Left lung (tissue), 10 donors: ENCODE results near the gene LNX1. TPM values are rescaled to one million over a fixed set of nuclear protein-coding genes. Genes with fewer than 3 reads are reported as not detected.

ENCODE experiments used
- ATAC-seq: fragments of 200-7000 bp; cut with Tn5 transposase; one replicate; pipeline ENCODE4 v1.9.1; 2020; ENCODE audit warnings: moderate library complexity
- DNase-seq, 4 donors: peaks; one replicate each; pipeline ENCODE4 v3.0.0-alpha.2; 2013 to 2020
- H3K27ac ChIP-seq, 2 donors: fragments of 200-600 bp; sonication (generic) in 1 of 2; one replicate each; pipeline versions ENCODE4 v1.5.0 to v1.8.0; 2020 to 2021
- H3K27me3 ChIP-seq, 2 donors: fragments of 200-600 bp; sonication (generic) in 1 of 2; one replicate each; pipeline versions ENCODE4 v1.5.0 to v1.8.0; 2020 to 2021
- H3K36me3 ChIP-seq, 2 donors: fragments of 200-600 bp; sonication (generic) in 1 of 2; one replicate each; pipeline versions ENCODE4 v1.5.0 to v1.8.0; 2020 to 2021
- H3K4me1 ChIP-seq, 2 donors: fragments of 200-600 bp; one replicate each; pipeline ENCODE4 v1.8.0; 2021
- H3K4me3 ChIP-seq, 2 donors: fragments of 200-600 bp; sonication (generic) in 1 of 2; one replicate each; pipeline versions ENCODE4 v1.5.0 to v1.8.0; 2020 to 2021; ENCODE audit warnings: mild to moderate bottlenecking in 1 of 2
- H3K9me3 ChIP-seq, 2 donors: fragments of 200-600 bp; sonication (generic) in 1 of 2; one replicate each; pipeline versions ENCODE4 v1.5.0 to v1.8.0; 2020 to 2021
- intact Hi-C, 2 donors: fragments of 100-400 bp; cut with DNase I; formaldehyde crosslinking; loops; one replicate each; pipeline versions ENCODE4 v1.11.2 to v1.14.2; 2022
- polyA plus RNA-seq, 6 donors: library from polyadenylated mRNA; unstranded; fragments of 120-200 nt; gene quantifications; one replicate each; pipeline ENCODE4 v1.2.1, GENCODE V29; 2013; ENCODE audit not compliant: insufficient read length in 6 of 6
- total RNA-seq, 2 donors: library from RNA; stranded (reverse); fragmentation: NEBNext Ultra II Directional; extraction: Animal tissue kit (Norgen Biotek cat#: 25700); gene quantifications; one replicate each; pipeline ENCODE4 v1.2.1, GENCODE V29; 2021
- TF ChIP-seq, protein P1 (sequence below), 2 donors: fragments of 200-600 bp; sonication (generic) in 1 of 2; IDR thresholded peaks; one replicate each; pipeline versions ENCODE4 v1.5.0 to v1.8.0; 2021; ENCODE audit warnings: antibody characterized with exemption in 2 of 2
- donor health status: DM: no; HTN: yes; CAD: no.
- donor health status: DM: no; HTN: no; CAD: no.

Gene LNX1
- total and polyA plus RNA-seq, 8 donors: 2.5 to 4.4 (median 3.6) TPM

DNA sequence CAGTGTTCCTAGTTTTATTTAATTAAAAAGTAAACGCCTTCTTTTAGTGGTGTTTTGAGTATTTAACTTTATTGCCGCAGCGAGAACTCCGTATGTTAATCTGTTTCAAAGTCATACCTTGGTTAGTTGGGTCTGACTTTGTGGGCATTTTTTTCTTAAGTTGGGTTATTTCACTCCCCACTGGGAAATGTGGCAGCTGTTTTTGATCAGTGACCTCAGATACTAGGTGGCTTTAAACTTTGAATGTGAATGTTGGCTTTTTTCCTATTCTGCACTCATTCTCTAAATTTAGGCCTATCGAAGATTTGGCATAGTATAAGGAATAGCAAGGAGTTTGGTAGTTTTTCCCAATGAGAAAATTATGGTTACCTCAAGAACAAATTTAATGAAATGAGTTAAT lies 127.9 kb downstream of the LNX1 start:
- H3K27ac ChIP-seq: no peak overlapping the region
- no peaks in the 10 kb centered on the region for H3K4me1 ChIP-seq
- no peak for ATAC-seq
- peaks cover 0 to 49% of the 10 kb centered on the region in 2 donors for H3K36me3 ChIP-seq
- TF ChIP-seq, protein P1, sequence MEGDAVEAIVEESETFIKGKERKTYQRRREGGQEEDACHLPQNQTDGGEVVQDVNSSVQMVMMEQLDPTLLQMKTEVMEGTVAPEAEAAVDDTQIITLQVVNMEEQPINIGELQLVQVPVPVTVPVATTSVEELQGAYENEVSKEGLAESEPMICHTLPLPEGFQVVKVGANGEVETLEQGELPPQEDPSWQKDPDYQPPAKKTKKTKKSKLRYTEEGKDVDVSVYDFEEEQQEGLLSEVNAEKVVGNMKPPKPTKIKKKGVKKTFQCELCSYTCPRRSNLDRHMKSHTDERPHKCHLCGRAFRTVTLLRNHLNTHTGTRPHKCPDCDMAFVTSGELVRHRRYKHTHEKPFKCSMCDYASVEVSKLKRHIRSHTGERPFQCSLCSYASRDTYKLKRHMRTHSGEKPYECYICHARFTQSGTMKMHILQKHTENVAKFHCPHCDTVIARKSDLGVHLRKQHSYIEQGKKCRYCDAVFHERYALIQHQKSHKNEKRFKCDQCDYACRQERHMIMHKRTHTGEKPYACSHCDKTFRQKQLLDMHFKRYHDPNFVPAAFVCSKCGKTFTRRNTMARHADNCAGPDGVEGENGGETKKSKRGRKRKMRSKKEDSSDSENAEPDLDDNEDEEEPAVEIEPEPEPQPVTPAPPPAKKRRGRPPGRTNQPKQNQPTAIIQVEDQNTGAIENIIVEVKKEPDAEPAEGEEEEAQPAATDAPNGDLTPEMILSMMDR (IDR thresholded peaks at IDR 0.05): no peak
- no peak overlapping the region for H3K4me3 ChIP-seq
- DNase-seq: no peak
- peaks cover 0 to 15% of the 10 kb centered on the region in 2 donors for H3K9me3 ChIP-seq
- intact Hi-C loops: no loop called here
- H3K27me3 ChIP-seq: no peaks in the 10 kb centered on the region

DNA sequence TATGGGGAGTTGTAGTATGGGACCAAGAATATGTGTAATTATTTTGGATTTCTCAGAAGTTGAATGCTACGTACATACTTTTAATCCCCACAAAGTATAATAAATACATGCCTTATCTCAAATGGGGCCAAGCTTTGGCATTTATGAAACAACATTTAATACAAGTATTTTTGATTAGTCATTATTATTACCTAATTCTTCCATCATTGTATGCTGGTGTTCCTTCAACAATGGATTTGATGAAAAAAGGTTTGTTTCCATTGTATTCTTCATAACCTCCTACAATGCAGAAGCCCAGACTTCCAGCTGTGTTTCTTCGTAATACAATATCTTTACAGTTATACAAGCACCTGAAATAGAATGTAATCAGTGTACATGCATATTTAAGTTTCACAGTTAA lies 130.0 kb downstream of the LNX1 start:
- intact Hi-C loops: no loop called here
- H3K9me3 ChIP-seq: peaks cover 0 to under 1% of the 10 kb centered on the region in 2 donors
- H3K4me3 ChIP-seq: no peak overlapping the region
- no peak for ATAC-seq
- H3K27ac ChIP-seq: no peak overlapping the region
- H3K27me3 ChIP-seq: no peaks in the 10 kb centered on the region
- peaks cover 0 to 61% of the 10 kb centered on the region in 2 donors for H3K36me3 ChIP-seq
- DNase-seq: no peak
- TF ChIP-seq, protein P1 (IDR thresholded peaks at IDR 0.05): no peak
- H3K4me1 ChIP-seq: no peaks in the 10 kb centered on the region

DNA sequence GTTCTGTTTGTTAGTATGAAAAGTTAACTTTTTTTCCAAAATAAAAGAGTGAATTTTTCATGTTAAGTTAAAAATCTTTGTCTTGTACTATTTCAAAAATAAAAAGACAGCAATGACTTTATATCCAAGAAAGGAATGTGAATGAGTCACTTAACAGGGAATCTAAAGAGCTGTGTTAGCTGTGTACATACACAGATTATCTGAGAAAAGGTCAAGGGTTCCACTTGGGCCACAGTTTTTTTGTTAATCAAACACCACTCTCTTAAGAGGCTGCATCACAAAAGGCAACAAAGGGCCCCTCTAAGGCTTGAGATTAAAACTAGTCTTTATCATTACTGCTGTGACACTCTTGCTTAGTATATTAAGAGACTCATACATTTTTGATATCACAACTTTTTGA lies 131.7 kb downstream of the LNX1 start:
- Histone ChIP-seq H3K4me3 (no peak overlapping the region), H3K27ac (no peak overlapping the region)
- intact Hi-C loops: no loop called here

DNA sequence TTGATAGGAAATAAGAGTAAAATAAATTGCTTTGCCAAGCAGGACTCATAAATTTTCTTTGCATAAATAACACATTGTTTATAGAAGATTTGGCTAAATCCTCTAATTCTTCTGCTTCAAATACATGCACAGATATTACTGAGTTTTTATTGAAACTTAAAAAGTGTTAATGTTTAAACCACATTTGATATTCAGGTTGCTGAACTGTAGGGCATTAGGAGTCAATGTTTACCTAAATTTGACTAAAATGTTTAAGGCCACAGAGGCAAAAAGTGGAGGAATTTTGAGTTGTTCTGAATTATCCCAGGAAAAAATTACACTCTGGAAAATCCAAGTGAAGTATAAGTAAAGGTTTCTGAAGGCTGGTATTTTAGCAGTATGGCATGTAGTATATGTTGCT lies 135.1 kb downstream of the LNX1 start:
- DNase-seq: no peak
- TF ChIP-seq, protein P1 (IDR thresholded peaks at IDR 0.05): no peak
- H3K4me3 ChIP-seq: no peak overlapping the region
- intact Hi-C loops: no loop called here
- no peak for ATAC-seq
- H3K9me3 ChIP-seq: no peaks in the 10 kb centered on the region
- no peak overlapping the region for H3K27ac ChIP-seq
- no peaks in the 10 kb centered on the region for H3K4me1 ChIP-seq
- H3K27me3 ChIP-seq: no peaks in the 10 kb centered on the region
- peaks cover 0 to 82% of the 10 kb centered on the region in 2 donors for H3K36me3 ChIP-seq

More for the DNA sequence above, 131.7 kb downstream of the LNX1 start:
- H3K4me1 ChIP-seq: no peaks in the 10 kb centered on the region
- no peaks in the 10 kb centered on the region for H3K27me3 ChIP-seq
- TF ChIP-seq, protein P1 (IDR thresholded peaks at IDR 0.05): no peak
- DNase-seq: no peak
- ATAC-seq: peak; percentile 94
- H3K9me3 ChIP-seq: no peaks in the 10 kb centered on the region
- H3K36me3 ChIP-seq: peaks cover 0 to 74% of the 10 kb centered on the region in 2 donors

DNA sequence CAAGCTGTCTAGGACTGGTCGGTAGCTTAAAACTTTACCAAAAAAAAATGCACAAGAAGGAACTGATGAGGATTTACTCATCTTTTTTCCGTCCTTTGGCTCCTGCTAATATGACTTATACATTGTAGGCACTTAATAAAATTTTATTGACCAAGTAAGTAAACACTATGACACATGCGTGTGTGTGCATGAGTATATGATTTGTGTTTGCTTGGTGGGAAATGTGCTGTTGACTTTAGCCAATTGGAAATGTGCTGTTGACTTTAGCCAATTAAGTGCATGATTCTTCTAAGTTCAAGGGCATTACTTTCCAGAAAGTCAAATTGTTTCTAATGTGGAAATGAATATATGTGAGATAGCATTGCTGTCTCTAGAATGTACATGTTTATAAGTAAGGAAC lies 135.5 kb downstream of the LNX1 start:
- no peak overlapping the region for H3K4me3 ChIP-seq
- intact Hi-C loops: no loop called here
- peak; percentile 30 for ATAC-seq
- H3K4me1 ChIP-seq: no peaks in the 10 kb centered on the region
- H3K9me3 ChIP-seq: no peaks in the 10 kb centered on the region
- TF ChIP-seq, protein P1 (IDR thresholded peaks at IDR 0.05): no peak
- H3K27ac ChIP-seq: no peak overlapping the region
- DNase-seq: no peak
- H3K36me3 ChIP-seq: peaks cover 0 to 78% of the 10 kb centered on the region in 2 donors
- H3K27me3 ChIP-seq: no peaks in the 10 kb centered on the region
